CD4-positive, alpha-beta T cell treated with Interleukin-15 for 4 hours (primary cell): ENCODE data around the gene ERVK3-1.

ENCODE experiments used
- DNase-seq: peaks from one replicate; pipeline ENCODE4 v3.0.0-alpha.2; 2020; ENCODE audit warnings: low spot score

Gene ERVK3-1

DNA sequence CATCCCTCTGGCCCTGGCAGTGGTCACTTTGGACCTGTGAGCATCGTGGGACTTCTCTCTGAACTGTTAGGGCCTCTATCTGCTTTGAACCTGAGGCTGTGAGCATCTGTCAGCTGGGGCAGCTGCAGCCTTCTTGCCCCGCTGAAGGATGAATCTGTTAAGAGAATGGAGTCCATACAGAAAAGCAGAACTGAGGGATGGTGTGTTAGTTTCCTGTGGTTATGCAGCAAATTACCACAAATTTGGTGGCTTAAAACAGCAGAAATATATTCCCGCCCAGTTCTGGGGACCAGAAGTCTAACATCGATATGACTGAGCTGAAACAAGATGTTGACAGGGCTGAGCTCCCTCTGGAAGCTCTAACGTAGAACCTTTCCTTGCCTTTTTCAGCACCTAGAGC lies 59.0 kb downstream of the ERVK3-1 start:
- no peak for DNase-seq
